HG03520 (cell line): ENCODE results near the gene CCDC187.

Experiments
- ATAC-seq: cut with Tn5 transposase; IDR thresholded peaks from one replicate; pipeline ENCODE4 v1.9.1; 2021; ENCODE audit warnings: mild to moderate bottlenecking, moderate library complexity; ENCODE audit not compliant: unreplicated experiment

CCDC187 gene

GRCh38 chr9:136286987-136287379, 16.9 kb downstream of the CCDC187 start:
- no peak for ATAC-seq

DNA sequence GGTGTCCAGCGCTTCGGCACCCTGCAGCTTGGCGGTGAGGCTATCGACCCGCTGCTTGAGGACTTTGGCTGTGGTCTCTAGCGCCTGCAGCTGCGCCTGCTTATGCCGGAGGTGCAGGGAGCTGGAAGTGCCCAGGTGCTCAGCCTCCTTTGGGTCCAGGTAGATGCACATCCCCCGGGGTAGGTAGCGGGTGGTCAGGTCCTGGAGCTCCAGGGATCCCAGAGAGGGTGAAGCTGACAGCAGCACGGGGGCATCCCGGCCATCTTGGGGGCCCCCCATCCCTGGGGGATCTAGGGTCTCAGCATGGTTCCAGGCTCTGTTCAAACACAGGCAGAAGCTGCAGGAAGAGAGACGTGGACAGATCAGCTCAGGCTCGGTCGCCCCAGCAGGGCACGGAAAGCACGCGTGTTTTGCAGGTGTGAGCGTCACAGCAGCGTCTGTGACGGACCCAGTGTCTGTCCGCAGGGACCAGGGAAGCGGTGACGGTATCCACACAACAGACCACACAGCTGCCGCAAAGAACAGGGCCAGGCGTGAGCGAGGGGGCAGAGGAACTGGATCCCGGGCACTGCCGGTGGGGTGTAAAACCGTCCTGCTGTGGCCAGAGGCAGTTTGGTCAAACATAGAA, 17.4 kb downstream of the CCDC187 start:
- ATAC-seq: no peak

- no peak for ATAC-seq
These were observed 18.2 kb downstream of the CCDC187 start for GRCh38 chr9:136285501-136286358.

GRCh38 chr9:136284951-136285350, 18.9 kb downstream of the CCDC187 start:
- no peak for ATAC-seq

DNA sequence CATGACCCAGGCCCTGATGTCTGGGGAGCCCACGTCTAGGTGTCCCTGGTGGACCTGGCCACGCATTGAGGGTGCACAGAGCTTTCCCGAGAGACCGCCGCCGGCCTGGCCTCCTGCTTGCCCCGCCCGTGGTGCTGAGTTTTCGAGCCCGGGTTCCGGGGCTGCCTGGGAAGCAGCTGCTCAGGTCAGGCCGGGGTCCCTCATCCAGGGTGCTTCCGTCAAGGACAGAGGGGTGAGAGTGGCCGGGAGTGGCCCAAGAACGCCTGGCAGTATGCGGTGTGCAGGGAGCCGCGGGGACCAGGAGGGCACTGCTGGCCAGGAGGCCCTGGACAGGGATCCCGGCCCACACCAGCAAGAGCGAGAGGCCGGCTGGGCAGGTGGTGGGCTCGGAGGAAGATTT, 19.6 kb downstream of the CCDC187 start:
- ATAC-seq: no peak

GRCh38 chr9:136283291-136284235, 20.3 kb downstream of the CCDC187 start:
- no peak for ATAC-seq

DNA sequence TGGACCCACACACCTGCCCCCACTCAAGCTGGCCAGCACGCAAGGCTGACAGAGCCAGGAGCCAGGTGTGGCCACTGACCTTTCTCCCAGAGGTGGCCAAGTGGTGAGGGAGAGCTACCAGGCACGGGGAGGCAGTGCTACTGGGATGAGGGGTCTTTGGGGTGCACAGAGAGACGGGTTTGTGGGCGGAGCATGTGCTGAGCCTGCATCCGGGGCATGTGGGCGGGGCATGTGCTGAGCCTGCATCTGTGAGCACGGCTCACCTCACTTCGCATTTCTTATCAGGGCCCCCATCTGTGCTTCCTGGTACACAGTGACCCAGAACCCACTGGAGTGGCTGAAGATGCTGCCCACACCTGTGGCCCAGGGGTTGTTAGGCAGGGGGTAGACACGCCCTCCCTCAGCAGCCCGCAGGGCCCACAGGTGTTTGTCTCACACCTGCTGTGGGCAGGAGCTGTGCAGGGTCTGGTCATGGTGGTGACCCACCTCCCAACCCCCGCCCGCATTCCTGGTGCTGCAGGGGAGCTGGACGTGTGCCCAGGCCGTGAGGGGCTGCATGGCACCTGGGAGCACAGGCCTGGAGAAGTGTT, 21.5 kb downstream of the CCDC187 start:
- ATAC-seq: no peak

- ATAC-seq: no peak
These were observed 22.2 kb downstream of the CCDC187 start for GRCh38 chr9:136281421-136282271.

- ATAC-seq: no peak
These were observed 23.2 kb downstream of the CCDC187 start for GRCh38 chr9:136280535-136281315.

DNA sequence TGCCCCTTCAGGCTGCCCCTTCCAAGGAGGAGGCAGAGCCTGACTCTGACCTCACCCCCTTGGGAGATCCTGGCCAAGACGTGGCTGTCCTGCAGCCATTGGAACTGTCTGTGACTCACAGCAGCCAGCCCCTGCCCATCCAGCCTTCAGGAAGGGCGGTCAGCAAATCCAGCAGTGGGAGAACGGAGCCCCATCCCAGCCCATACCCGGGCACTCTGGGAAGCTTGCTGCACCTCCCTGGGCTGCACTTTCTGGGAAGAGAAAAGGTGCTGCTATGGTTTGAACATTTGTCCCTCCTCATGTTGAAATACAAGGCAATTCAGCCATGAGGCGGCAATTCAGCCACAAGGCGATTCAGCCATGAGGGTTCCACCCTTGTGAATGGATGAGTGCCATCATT, 24.4 kb downstream of the CCDC187 start:
- ATAC-seq: no peak

- no peak for ATAC-seq
These were observed 25.0 kb downstream of the CCDC187 start for GRCh38 chr9:136278894-136279293.

- no peak for ATAC-seq
These were observed 25.7 kb downstream of the CCDC187 start for GRCh38 chr9:136278221-136278620.

DNA sequence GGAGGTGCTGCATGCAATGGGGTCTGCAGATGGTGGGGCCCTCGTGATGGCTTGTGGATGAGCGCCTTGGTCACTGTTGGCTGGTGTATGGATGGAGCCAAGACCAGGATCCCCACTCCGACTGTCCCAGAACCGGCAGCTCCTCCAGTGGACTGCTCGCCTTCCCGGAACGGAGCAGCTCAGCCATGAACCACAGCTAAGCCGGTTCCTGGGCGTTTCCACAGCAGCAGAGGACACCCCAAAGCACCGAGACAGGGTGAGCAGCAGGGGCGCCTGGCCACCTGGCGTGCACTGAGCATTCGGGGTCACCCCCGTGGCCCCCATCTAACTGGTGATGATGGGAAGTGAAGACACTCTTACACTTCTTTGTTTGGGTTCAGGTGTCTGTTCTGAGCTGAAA, 26.1 kb downstream of the CCDC187 start:
- ATAC-seq: no peak

DNA sequence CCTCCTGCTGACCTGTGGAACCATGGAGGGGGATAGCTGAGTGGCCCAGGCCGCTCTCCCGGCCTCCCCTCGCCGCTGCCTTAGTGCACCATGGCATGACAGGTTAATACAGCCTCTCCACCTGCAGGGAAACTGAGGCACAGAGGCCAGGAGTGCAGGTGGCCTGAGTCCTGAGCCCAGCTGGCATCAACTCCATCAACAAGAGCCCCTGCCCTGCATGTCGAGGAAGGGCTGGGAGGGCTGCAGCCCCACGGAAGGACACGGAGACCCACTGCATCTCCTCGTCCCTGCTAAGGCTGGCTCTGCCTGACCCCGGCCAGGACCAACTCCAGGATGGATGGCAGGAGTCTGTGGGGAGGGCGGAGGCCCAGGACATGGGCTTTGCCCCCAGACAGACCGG, 27.2 kb downstream of the CCDC187 start:
- ATAC-seq: no peak

- ATAC-seq: no peak
These were observed 28.1 kb downstream of the CCDC187 start for GRCh38 chr9:136275655-136276429.

GRCh38 chr9:136274786-136275654, 28.9 kb downstream of the CCDC187 start:
- no peak for ATAC-seq

DNA sequence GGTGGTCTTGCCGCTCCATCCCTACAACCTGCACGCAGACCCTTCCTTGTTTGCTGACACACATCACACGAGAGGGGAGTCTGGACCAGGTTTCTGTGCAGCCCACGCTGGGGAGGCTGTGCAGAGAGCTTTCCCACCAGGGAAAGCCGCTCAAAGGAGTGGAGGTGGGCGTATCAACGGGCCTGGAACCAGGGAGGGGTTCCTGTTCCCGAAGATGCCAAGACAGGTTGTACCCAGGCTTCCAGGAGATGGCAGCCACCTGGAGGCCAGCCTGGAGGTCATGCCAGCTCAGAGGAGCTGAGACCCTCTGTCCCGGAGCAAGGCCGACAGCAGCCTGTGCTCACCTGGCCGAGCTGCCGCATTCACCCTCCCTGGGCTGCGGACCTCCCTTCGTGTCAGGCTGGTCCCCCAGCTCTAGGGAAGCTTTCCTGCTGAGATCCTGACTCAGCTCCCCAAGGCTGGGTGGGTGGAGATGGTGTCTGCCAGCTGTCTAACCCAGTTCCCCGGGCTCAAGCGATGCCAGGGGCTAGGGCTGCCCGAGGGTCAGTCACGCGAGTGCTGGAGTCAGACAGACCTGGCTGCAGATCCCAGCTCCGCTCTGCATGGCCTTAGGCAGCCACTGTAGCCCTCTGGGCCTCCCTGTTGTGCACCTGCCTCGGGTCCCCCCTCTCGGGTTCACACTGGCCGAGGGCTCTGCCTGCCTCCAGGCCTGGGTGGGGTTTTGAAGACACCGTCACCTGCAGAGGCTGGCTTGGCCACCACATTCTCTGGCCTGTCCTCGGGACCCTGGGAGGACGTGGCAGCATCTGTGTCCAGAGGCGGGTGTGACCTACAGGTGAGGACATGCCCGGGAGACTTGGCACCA, 29.7 kb downstream of the CCDC187 start:
- no peak for ATAC-seq
